T-helper 1 cell treated with Interleukin-12 subunit alpha and Interleukin-12 subunit beta and Interleukin-4 antibody, amounts not matched to agents 30 ng/mL and 1 ng/mL, for 36 hours (primary cell): ENCODE measurements around the gene CNOT11. TPM values are rescaled to one million over a fixed set of nuclear protein-coding genes. Genes with fewer than 3 reads are reported as not detected.

ENCODE experiments used
- intact Hi-C: fragments of 100-400 bp; cut with micrococcal nuclease; formaldehyde crosslinking; loops from one replicate; pipeline ENCODE4 v1.15.1; 2024
- total RNA-seq: library from RNA; stranded (reverse); gene quantifications from 2 replicates; pipeline ENCODE4 v1.2.3, GENCODE V29; 2022

Gene CNOT11
- total RNA-seq, 1 donor from 2014 or later = 66.2 TPM

DNA sequence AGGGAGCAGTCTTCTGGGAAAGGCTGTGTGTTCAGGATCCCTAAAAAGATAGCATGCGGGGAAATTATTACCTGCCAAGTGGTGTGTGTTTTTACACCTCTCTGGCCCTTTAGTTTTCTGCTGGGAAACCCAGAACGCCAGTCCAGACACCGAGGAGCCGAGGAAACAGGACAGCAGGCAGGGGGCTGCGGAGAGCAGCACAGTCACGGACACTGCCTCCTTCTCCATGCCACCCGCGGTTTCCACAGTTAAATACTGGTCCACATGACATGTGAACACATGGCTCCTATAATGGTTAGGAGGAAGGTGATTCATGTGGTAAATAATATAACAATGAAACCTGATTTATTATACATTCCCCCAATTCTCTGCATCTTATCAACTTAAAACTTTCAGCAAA, 20.4 kb downstream of the CNOT11 start:
- intact Hi-C loops = loop anchor here (5.0 kb wide), 1 partner anchor 34 kb away; the partner anchor contains the start of gene RNF149

DNA sequence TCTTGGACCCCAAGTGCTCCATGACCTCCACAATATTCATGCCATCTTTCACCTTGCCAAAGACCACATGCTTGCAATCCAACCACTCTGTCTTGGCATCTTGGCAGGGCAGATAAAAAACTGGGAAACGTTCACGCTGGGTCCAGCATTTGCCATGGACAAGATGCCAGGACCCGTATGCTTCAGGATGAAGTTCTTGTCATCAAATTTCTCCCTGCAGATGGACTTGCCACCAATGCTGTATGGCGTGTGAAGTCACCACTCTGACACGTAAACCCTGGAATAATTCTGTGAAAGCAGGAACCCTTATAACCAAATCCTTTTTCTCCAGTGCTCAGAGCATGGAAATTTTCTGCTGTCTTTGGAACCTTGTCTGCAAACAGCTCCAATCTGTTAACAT, 21.5 kb downstream of the CNOT11 start:
- intact Hi-C loops = loop anchor here (5.0 kb wide), 1 partner anchor 33 kb away; the partner anchor contains the start of gene RNF149

DNA sequence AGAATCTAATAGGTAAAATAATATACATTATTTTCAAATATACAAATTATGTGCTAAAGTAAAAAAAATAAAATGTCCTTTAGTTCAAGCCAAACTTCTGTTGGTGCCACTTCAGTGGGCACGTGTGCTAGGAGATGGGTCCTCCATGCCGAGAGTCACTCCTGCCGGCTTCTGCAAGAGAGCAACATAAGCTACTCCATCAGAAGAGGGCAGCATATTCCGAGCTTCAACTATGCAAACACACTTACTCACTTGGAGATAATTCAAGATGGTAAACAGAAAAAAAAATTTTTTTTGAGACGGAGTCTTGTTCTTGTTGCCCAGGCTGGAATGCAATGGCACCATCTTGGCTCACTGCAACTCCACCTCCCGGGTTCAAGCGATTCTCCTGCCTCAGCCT, 24.4 kb downstream of the CNOT11 start:
- intact Hi-C loops = no loop called here

DNA sequence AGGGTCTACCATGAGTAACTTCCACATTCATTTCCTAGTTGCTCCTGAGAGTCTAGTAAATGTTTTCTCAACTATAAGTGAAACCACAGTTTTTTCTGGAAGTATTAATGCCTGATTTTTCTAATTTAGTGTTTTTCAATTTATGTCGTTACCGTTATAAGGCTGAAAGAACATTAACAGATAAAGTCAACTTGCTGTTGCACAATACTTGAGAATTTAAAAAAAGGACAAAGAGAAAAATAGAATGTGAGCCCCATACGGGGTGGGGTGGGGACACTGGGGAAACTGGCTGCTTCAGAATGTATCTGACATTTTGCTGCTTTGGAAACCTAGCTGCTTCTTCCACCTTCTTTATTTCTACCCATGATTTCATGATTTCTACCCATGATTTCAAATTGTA, 26.2 kb downstream of the CNOT11 start:
- intact Hi-C loops = no loop called here

DNA sequence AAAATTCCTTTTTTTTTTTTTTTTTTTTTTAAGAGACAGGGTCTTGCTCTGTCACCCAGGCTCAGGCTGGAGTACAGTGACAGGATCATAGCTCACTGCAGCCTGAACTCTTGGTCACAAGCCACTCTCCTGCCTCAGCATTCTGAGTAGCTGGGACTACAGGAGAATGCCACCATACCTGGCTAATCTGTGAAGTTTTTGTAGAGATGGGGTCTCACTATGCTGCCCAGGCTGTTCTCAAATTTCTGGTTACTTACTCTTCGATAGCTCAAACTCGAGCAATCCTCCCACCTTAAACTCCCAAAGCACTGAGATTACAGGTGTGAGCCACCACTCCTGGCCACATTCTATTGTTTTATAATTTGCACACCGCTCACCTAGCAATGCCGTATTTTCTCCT, 28.8 kb downstream of the CNOT11 start:
- intact Hi-C loops = no loop called here

DNA sequence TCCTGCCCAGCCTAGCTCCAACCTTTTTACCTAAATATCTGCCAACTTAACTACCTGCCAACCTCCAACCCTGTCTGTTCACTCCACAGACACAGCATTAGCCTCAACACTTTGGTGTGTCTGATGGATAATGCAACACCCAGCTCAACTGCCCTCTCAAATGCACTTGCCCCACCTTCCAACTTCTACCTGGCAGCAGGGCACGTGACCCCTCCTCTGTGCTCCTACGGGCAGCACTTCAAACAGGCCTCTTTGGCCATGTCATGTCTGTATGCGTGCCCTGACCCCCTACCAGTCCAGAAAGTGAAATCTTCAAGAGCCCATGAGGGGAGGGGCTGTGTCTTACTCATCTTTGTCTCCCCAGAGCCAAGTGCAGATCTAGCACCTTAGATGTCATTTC, 30.3 kb downstream of the CNOT11 start:
- intact Hi-C loops = no loop called here

DNA sequence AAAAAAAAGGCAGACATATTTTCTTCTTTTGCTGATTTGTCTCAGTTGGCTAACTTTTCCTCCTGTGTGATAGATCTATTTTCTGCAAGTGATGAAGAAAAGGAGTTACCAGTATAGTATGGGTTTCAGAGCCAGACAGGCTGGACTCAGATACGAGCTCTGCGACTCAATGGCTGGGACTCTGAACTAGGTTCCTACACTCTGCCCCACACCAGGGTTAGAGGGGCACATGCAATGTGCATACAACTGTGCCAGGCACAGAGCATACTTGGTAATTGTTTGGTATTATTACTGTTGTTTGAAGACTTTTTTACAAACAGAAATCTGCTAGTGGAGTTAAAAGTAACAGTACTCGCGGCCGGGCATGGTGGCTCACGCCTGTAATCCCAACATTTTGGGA, 34.0 kb downstream of the CNOT11 start:
- intact Hi-C loops = no loop called here

DNA sequence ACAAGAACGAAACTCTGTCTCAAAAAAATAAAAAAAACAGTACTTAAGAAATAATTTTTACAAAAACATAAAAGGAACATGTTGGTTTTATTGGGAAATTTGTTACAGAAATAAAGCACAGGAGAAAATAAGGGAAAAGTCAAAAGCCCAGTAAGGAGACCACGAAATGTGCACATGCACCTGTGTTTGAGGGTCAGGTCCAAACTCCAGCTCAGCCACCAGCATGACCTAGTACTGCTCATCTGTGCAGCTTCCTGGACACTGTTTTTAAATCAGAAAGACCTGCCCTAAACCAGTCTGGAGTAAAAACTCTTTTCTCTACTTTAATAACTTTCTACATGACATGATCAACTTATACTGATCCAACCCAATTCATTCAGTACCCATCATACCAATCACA, 34.6 kb downstream of the CNOT11 start:
- intact Hi-C loops = no loop called here

DNA sequence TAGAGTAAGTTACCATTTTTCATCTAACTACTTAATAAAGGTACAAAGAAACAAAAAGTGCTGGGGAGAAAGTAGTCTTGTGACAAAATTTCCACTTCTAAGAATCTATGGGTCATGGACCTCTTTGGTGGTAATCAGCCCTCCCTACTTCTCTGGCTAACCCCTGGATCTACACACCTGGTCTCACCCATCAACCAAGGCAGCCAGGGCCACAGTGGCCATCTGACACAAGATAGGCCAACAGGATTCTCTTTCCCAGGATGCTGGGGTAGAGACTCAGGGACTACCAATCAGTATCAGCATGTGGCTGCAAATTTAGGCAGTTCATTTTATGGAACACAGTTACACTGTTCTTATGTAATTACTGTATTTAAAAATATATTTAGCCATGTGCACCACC, 38.0 kb downstream of the CNOT11 start:
- intact Hi-C loops = no loop called here

DNA sequence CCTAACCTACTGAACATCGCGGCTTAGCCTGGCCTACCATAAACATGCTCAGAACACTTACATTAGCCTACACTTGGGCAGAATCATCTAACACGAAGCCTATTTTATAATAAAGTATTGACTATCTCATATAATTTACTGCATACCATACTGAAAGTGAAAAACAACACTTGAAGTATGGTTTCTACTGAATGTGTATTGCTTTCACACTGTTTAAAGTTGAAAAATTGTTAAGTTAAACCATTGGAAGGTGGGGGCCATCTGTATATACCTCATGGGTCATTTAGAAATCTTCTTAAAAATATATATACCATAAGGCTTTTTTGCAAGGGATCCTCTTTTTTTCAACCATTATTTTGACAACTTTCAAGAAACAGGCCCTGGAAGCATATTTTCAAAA, 39.3 kb downstream of the CNOT11 start:
- intact Hi-C loops = no loop called here

DNA sequence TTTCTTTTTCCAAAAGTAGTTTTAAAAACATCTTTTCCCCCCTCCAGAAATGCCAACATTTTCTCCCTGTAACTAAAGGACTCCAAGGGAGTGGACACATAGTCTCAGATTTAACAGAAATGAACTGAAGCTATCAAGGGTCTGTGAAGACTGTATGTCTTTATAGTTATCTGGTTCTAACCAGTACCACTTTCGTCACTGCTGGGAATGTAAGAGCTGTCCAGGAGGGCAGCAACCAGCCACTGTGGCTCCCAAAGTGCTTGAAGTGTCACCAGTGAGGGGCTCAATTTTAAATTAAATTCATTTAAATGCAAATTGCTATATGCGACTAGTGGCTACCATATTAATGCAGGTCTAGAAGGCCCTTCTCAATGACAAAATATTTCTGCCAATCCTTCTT, 40.9 kb downstream of the CNOT11 start:
- intact Hi-C loops = no loop called here

DNA sequence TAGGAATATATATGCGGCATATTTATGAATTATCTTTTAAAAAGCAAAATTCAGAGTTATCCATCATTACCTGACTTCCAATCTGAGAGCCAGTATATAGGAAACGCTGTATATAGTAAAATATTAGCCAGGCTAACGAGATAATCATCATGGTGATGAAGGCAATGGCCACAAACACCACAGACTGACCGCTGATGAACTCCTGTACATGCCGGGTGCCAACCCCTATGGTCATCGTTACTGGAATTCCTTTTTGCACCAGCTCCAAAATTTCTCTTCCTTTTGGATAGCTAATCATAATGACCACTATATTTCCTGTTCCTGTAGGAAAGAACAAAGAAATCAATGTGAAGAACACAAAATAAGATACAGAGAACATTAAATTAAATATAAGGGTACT, 42.2 kb downstream of the CNOT11 start:
- intact Hi-C loops = no loop called here

DNA sequence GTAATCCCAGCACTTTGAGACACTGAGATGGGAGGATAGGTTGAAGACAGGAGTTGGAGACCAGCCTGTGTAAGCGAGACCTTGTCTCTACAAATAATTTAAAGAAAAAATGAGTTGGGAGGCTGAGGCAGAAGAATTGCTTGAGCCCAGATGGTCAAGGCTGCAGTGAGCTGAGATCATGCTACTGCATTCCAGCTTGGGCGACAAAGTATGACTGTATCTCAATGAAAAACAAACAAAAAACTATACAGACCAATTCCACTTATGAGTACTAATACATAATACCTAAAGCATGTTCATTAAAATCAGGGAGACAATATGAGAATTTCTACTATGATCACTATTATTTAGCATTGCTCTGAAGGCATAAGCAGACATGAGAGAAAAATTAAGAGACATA, 43.2 kb downstream of the CNOT11 start:
- intact Hi-C loops = no loop called here

DNA sequence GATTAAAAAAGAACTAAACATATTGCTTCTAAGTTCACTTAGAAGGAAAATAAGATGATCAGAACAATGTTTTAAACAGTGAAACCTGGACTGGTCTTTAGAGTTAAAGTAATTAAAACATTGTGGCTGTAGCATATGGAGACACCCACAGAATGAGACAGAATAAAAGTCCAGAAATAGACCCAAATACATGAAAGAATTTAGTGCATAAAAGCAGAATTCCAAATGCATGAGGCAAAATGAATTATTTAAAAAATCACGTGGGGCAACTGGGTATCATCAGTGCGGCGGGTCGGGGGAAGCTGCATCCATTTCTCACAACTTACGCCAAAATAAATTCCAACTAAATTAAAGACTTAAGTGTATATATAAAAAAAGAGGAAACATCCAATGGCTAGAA, 43.7 kb downstream of the CNOT11 start:
- intact Hi-C loops = no loop called here

DNA sequence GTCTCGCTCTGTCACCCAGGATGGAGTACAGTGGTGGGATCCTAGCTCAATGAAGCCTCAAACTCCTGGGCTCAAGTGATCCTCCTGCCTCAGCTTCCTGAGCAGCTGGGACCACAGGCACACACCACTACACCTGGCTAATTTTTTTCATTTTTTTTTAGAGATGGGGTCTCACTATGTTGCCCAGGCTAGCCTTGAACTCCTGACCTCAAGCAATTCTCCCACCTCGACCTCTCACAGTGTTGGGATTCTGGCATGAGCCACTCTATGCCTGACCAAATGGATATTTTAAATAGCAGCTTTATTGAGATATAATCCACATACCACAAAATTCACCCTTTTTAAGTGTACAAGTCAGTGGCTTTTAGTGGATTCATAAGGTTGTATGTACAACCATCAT, 44.7 kb downstream of the CNOT11 start:
- intact Hi-C loops = no loop called here

DNA sequence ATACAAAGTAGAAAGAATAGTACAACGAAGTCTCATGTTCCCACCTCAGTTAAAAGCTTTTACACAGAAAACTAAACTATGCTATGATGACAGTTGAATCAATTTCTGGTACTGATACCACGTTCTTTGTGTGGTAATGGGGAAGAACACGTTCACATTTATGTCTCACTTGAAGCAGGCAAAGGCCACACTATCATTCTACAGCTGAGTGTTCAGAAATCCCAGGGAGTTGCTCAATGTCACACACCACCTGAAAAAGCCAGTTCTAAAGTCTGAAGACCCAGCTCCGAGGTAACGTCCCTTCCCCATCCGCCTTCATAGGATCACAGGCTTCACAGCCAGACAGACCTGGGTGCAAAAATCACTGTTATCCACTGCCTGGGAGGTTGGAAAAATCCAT, 46.9 kb downstream of the CNOT11 start:
- intact Hi-C loops = loop anchor here (10.0 kb wide), 1 partner anchor 955 kb away; no protein-coding TSS in a partner anchor

DNA sequence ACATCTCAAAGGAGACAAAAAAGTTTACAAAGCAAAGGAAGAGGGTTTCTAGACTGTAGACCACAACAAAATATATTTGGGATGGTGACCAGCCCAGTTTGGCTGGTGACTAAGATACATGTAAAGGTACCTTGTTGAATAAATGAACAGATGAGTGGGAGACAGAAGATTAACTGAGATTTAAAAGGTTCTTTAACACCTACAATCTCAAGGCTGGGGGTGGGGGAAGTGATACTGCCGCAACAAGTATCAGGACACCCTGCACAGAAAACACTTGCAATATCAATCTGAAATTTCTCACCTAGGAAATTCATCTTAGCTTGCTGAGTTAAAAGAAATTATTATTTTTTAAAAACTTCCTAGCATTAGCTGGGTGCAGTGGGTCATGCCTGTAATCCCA, 47.5 kb downstream of the CNOT11 start:
- intact Hi-C loops = loop anchor here (10.0 kb wide), 1 partner anchor 955 kb away; no protein-coding TSS in a partner anchor

DNA sequence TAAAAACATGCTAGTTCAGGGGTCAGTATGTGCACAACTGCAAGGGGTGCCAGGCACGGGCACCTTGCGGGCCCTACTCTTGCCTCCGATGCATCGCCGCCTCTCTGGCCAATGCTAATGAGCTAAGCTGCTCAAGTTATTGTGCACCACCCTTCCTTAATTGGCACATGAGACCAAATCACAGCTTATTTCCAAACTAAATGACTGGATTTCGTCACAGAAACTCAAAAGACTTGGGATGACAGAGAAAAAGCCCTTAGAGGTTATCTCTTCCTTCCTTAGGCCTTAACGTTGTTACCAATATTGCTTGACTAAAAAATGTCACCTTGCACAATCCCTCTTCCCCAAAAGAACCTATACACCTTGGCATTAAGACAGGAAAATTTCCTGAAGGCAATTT, 48.1 kb downstream of the CNOT11 start:
- intact Hi-C loops = loop anchor here (10.0 kb wide), 1 partner anchor 954 kb away; no protein-coding TSS in a partner anchor

DNA sequence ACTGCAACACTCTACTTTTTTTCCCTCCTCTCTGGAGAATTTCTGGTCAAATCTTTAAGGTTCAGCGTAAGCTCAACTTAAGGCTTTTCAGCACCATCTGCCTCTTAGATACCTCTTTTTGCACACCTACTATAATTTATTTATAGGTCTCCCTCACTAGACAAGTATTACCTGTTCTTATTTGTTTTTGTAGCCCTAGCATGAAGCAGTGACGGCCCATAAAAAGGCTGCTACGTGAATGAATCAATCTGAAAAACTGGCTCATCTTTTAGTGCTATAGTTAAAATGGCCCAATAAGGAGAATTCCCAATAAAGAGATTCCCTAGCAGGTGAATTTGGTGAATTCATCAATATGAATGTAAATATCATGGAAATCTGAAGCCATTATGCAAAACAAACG, 49.3 kb downstream of the CNOT11 start:
- intact Hi-C loops = loop anchor here (10.0 kb wide), 1 partner anchor 953 kb away; no protein-coding TSS in a partner anchor

DNA sequence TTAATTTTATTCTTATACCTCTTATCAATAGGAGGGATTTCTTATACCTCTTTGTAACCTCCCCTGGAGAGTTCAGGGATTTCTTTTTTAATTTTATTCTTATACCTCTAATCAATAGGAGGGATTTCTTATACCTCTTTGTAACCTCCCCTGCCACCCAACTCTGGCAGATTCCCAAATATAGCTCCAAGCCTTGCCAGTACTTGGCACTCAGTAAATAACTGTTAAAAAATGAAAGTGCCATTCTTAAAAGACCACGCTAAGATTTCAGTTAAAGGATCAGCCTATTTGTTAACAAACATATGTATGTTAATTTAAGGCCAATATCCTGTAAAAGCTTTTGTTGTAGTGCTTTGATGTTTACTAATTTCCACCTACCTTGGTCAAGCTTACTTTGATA, 51.0 kb downstream of the CNOT11 start:
- intact Hi-C loops = loop anchor here (10.0 kb wide), 1 partner anchor 951 kb away; no protein-coding TSS in a partner anchor

DNA sequence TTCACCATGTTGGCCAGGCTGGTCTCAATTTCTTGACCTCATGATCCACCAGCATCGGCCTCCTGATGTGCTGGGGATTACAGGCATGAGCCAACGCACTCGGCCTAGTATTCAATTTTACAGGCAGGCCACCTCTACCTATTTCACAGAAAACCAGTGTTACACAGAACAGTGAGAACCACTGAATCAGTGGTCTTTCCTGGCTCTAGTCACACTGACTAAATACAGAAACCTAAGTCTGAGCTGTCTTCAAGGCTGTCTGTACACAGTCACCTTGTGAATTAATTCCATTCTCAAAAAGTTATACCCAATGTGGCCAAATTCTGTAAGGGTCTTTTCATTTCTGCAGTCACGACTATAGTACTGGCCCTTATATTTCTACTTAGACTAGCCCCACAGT, 52.3 kb downstream of the CNOT11 start:
- intact Hi-C loops = loop anchor here (5.0 to 10.0 kb wide), 7 partner anchors 33 to 1117 kb away; partner anchors contain the start of genes IL18R1 and IL18RAP

DNA sequence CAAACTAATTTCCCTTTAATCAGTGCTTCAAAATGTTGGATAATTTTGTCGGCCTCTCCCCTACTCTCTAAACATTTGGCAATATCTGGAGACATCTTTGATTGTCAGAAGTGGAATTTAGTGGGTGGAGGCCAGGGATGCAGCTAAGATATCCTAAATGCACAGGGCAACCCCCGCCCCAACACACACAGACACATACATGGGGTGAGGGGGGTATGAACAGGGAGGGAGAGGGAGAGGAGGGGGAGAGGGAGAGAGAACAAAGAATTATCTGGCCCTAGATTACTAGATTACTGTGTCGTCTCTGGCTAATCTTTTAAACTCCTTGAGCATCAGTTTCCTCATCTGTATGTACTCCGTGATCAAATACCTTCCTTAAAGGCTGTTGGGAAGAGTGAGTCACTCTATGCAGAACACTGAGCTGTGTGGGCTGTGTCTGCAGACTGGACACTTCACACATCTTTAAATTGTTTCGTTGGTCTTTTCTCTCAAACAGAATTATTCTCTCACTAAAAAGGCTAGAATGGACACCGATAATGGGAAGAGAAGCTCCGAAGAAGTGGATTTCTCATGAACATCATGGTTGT, 52.9 kb downstream of the CNOT11 start:
- intact Hi-C loops = loop anchor here (1.0 to 10.0 kb wide), 12 partner anchors 33 to 1117 kb away; partner anchors contain the start of genes IL18R1, IL18RAP, PDCL3 and RFX8

DNA sequence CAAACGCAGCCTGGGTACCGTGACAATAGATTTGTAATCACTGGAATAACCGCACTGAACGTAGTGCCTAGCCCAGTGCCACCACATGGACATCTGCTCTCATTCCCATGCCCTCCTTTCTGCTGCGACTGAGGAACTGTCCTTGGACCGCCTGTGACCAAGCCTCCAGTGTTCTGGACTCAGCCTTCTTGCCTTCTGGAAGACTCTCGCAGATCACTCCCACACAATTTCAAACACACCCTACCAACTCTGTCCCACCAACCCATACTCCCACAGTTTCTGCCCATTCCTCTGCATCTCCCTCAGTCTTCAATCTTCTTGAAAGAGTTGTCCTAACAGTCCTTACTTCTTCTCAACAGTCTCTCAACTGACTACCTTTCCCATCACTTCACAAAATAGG, 53.7 kb downstream of the CNOT11 start:
- intact Hi-C loops = loop anchor here (1.0 to 10.0 kb wide), 12 partner anchors 34 to 1116 kb away; partner anchors contain the start of genes IL18R1, IL18RAP, PDCL3 and RFX8
